Stimulated activated CD8-positive, alpha-beta memory T cell treated with anti-CD3 and anti-CD28 coated beads, Interleukin-7, amount 100 ng/mL, for 4 hours (primary cell): Measurements from ENCODE around the gene CCDC159.
"Not testable (repeated sequence)": the region's sequence is repeated elsewhere in the genome, so short reads cannot be mapped to it uniquely, and the experiment has no call there.

Source experiments
- DNase-seq, 2 donors: peaks; one replicate each; pipeline ENCODE4 v3.0.0-alpha.2; 2020; ENCODE audit warnings: low read depth in 2 of 2

CCDC159 gene, protein sequence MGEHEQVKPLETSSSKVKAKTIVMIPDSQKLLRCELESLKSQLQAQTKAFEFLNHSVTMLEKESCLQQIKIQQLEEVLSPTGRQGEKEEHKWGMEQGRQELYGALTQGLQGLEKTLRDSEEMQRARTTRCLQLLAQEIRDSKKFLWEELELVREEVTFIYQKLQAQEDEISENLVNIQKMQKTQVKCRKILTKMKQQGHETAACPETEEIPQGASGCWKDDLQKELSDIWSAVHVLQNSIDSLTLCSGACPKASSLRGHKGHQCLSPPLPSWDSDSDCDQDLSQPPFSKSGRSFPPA

GRCh38 chr19:11346104-11346940, at the start of gene CCDC159, which contains the start of gene TMEM205:
Gene CCDC159 (plus strand): TSS chr19:11346519. CDS start chr19:11346607, 88 bp downstream.
Gene TMEM205 (minus strand): TSS chr19:11346268. CDS start chr19:11345619, 649 bp downstream.
- DNase-seq = peak; percentile 98 to 99

DNA sequence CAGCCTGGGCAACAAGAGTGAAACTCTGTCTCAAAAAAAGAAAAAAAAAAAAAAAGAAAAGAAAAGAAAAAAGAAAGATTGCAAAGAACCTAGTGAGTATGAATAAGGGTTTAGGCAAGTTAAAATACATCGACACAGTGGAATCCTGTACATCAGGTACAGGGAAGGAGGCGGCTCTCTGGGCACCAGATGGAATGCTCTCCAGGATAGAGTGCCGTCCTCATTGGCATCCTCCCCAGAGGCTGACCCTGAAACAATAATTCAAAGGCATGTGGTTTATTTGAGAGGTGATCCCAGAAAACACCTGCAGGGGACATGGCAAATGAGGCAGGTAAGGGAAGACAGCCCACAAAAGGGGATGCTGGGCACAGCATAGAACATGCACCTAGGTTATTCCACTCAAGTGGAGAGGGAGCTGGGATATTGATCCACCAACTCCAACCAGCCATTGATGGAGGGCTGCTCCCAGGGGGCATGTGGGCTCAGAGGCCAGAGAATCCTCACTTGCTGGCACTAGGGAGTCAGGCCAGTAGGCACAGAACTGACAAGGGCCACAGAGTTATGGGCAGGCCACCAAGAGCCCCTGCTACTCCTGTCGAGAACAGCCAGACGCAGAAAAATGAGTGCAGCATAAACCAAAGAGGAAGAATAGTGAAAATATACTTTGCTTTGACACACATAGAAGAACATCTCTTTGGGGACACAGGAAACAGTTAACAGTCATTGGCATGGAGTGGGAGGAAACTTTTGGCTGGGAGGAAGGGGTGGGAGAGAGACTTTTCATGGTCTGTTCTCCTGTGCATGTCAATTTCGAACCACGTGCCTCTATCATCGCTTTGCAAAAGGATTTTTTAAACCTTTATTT, 46.1 kb upstream of the CCDC159 start:
- DNase-seq = no peak

DNA sequence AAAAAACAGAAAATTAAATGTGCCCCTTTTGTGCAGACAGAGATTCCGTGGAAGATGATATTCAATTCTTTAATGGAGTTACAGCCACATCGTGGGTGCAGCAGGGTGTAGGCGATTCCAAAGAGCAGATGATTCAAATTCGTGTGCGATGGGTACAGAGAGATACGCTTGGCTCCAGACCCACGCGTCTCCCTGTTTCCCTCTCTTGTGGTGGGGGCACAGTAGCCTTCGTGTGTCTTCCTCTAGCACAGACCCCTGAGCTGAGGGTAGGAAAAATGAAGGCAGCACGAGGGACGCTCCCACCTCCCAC, 45.6 kb upstream of the CCDC159 start:
- DNase-seq = no peak

- DNase-seq = no peak
These were observed 41.4 kb upstream of the CCDC159 start for GRCh38 chr19:11304936-11305335.

GRCh38 chr19:11306337-11306736, 40.0 kb upstream of the CCDC159 start:
- no peak for DNase-seq

DNA sequence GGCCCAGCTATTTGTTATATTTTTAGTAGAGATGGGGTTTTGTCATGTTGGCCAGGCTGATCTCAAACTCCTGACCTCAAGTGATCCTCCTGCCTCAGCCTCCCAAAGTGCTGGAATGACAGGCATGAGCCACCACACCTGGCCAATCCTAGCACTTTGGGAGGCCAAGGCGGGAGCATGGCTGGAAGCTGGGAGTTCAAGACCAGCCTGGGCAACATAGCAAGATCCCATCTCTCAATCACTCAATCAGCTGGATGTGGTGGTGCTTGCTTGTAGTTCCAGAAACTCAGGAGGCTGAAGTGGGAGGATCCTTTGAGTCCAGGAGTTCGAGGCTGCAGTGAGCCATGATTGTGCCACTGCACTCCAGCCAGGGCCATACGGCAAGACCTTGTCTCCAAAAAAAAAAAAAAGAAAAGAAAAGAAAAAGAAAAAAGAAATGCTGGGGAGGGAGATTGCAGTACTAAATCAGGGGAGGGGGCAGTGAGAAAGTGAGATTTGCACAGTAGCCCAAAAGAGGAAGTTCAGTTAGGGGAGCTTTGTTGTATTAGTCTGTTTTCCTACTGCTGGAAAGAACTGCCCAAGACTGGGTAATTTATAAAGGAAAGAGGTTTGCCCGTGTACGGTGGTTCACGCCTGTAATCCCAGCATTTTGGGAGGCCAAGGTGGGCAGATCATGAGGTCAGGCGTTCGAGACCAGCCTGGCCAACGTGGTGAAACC, 25.9 kb upstream of the CCDC159 start:
- DNase-seq = not testable (repeated sequence)

- DNase-seq = no peak
These were observed 24.9 kb upstream of the CCDC159 start for GRCh38 chr19:11321191-11322126.

GRCh38 chr19:11322269-11323024, 23.9 kb upstream of the CCDC159 start:
- DNase-seq = no peak

DNA sequence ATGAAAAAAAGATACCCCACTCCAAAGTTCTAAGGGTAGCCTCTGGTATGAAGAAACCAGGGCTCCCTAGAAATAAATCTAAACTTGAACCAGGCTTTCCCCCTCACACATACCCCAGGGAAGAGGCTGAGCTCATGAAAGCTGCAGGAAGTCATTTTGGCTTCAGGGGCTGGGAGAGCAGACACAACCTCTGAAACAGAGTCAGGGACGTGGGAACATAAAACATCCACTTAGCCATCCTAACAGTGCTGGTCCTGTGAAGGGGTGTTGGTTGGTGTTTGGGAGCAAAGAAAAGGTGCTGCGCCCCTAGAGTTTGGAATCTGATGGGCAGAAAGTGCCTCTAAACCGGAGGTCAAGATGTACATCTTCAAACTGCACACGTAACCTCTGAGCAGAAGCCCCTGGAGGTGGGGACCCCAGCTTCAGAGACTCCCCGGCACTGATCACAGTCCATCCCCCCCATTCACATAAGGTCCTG, 22.7 kb upstream of the CCDC159 start:
- DNase-seq = no peak

DNA sequence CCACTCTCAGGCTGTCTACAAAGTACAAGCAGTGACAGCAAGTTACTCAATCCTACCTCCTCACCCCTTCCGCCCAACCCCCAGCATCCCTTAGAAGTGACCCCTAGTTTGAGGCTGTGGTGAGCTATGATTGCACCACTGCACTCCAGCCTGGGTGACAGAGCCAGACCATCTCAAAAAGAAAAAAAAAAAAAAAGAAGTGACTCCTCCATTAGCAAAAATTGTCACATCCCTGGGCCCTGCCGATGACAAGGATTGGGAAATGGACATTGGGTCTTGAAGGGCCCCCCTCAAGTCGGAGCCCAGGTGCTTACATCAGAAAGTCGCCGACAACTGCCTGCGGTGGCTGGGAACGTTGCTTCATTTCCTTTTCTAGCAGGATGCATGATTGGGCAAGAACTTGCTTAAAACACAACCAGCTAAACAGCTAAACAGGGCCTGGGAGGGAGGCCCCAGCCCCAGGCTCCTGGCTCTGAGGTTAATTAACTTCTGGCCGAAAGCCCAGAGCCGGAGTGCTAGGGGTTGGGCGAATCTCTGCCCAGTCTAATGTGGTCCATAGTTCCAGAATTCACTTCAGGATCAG, 22.1 kb upstream of the CCDC159 start:
- peak in 1 of 2 donors; percentile 17 for DNase-seq

GRCh38 chr19:11324748-11325389, 21.4 kb upstream of the CCDC159 start:
- DNase-seq = no peak

DNA sequence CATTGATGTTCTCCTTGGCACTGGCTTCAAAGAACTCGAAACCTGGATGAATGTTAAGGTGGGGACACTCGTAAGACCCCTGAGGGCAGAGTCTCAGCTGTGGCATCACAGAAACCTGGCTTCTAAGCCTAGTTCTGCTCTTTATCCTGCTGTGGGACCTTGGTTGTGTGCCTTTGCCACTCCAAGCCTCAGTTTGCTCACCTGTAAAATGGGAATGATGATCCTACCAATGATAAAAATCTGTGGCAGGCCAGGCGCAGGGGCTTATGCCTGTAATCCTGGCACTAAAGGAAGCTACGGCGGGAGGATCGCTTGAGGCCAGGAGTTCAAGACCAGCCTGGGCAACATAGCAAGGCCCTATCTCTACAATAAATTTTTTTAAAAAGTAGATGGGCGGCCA, 20.8 kb upstream of the CCDC159 start:
- DNase-seq = no peak

GRCh38 chr19:11330127-11330526, 16.2 kb upstream of the CCDC159 start:
- no peak for DNase-seq

GRCh38 chr19:11331502-11331901, 14.8 kb upstream of the CCDC159 start:
- no peak for DNase-seq

DNA sequence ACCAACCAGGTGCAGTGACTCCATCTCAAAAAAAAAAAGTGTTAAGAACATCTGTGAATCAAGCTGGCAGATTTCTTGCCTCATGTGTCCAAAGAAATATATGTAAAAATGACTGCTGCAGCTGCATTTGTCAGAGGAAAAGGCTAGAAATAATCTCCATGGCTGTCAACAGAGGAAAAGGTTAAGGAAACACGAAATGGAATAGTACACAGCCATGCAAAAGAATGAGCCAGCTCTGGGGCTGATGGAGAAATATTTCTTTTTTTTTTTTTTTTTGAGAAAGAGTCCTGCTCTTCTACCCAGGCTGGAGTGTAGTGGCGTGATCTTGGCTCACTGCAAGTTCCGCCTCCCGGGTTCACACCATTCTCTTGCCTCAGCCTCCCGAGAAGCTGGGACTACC, 13.5 kb upstream of the CCDC159 start:
- DNase-seq = no peak

DNA sequence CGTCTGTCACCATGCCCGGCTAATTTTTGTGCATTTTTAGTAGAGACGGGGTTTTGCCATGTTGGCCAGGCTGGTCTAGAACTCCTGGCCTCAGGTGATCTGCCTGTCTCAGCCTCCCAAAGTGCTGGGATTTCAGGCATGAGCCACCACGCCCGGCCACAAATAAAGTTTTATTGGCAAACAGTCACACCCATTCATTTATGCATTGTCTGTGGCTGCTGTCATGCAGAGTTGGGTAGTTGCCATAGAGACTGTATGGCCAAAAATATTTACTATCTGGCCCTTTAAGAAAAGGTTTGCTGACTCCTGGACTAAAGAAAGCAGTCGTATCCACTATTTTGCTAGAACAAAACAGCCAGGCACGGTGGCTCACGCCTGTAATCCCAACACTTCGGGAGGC, 12.5 kb upstream of the CCDC159 start:
- DNase-seq = not testable (repeated sequence)

- DNase-seq = no peak
These were observed 10.7 kb upstream of the CCDC159 start for GRCh38 chr19:11335449-11336146.

DNA sequence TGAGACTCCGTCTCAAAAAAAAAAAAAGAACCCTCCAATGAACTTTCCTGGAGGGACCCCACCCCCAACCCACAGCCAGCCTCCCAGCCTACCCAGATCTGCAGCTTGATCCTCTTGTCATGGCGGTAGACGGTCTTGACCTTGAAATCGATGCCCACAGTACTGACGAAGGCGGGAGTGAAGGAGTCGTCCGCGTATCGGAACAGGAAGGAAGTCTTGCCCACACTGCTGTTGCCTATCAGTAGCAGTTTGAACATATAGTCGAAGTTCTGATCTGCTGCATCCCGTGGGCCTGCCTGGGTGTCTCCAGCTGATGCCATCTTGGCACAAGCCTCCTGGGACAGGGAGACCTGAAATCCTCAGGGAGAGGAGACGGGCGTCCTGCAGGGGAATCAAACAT, 9.2 kb upstream of the CCDC159 start:
- DNase-seq = no peak
